CD4-positive, alpha-beta memory T cell (primary cell): ENCODE measurements around the gene KCNJ5. TPM values are rescaled to one million over a fixed set of nuclear protein-coding genes. Genes with fewer than 3 reads are reported as not detected.

Experiments used
- CTCF ChIA-PET: fragments of 350-600 bp; sonication (Branson Sonifier 250); formaldehyde crosslinking; loops from one replicate; lab custom pipeline; 2021; ENCODE audit warnings: inconsistent platforms; ENCODE audit not compliant: partially characterized antibody; lab: Charles Lee
- POLR2A ChIA-PET: fragments of 350-600 bp; sonication (Branson Sonifier 250); formaldehyde crosslinking; loops from one replicate; lab custom pipeline; 2021; ENCODE audit not compliant: partially characterized antibody; lab: Charles Lee
- DNase-seq, 5 donors: peaks; one replicate each; pipeline versions ENCODE4 v3.0.0 to v3.0.0-alpha.2; 2020 to 2022; ENCODE audit warnings: mixed read lengths in 1 of 5
- H3K27ac ChIP-seq: one replicate; pipeline ENCODE4 v1.7.0; 2013; ENCODE audit warnings: low read depth, low read length
- H3K27me3 ChIP-seq: 2 replicates; pipeline ENCODE4 v1.7.0; 2013; ENCODE audit warnings: mild to moderate bottlenecking, low read length, moderate library complexity; ENCODE audit not compliant: insufficient read depth
- H3K36me3 ChIP-seq: 2 replicates; pipeline ENCODE4 v1.7.0; 2013; ENCODE audit warnings: mild to moderate bottlenecking, low read length, moderate library complexity; ENCODE audit not compliant: insufficient read depth
- H3K4me1 ChIP-seq: 2 replicates; pipeline ENCODE4 v1.7.0; 2013; ENCODE audit warnings: mild to moderate bottlenecking, low read length, moderate library complexity; ENCODE audit not compliant: insufficient read depth
- H3K4me3 ChIP-seq, 2 donors: one replicate each; pipeline ENCODE4 v1.7.0; 2013; ENCODE audit warnings: low read length in 2 of 2, mild to moderate bottlenecking in 1 of 2
- H3K9me3 ChIP-seq, 2 donors: one replicate each; pipeline ENCODE4 v1.7.0; 2013; ENCODE audit warnings: low read length in 2 of 2, control low read depth in 1 of 2; ENCODE audit not compliant: control insufficient read depth in 1 of 2
- H3K27ac Mint-ChIP-seq, 7 donors: one replicate each; pipeline ENCODE4 v1.8.0; 2020 to 2021; ENCODE audit warnings: mixed read lengths in 7 of 7, mild to moderate bottlenecking in 6 of 7, inconsistent platforms in 3 of 7, moderate library complexity in 3 of 7
- H3K27me3 Mint-ChIP-seq, 2 donors: one replicate each; pipeline ENCODE4 v1.8.0; 2020 to 2021; ENCODE audit warnings: mixed read lengths in 2 of 2
- H3K36me3 Mint-ChIP-seq, 2 donors: one replicate each; pipeline ENCODE4 v1.8.0; 2020 to 2021; ENCODE audit warnings: mixed read lengths in 2 of 2, inconsistent platforms in 1 of 2, mild to moderate bottlenecking in 1 of 2
- H3K4me1 Mint-ChIP-seq, 4 donors: one replicate each; pipeline ENCODE4 v1.8.0; 2020 to 2021; ENCODE audit warnings: mixed read lengths in 4 of 4, mild to moderate bottlenecking in 1 of 4
- H3K4me3 Mint-ChIP-seq, 8 donors: one replicate each; pipeline ENCODE4 v1.8.0; 2020 to 2021; ENCODE audit warnings: mixed read lengths in 8 of 8, mild to moderate bottlenecking in 7 of 8, moderate library complexity in 6 of 8, inconsistent platforms in 3 of 8
- H3K9me3 Mint-ChIP-seq, 8 donors: one replicate each; pipeline ENCODE4 v1.8.0; 2020 to 2021; ENCODE audit warnings: mixed read lengths in 8 of 8, mild to moderate bottlenecking in 5 of 8, inconsistent platforms in 3 of 8, moderate library complexity in 1 of 8
- intact Hi-C: fragments of 100-400 bp; cut with micrococcal nuclease; formaldehyde crosslinking; loops from one replicate; pipeline ENCODE4 v1.15.1; 2023
- polyA plus RNA-seq, 2 donors: library from polyadenylated mRNA; unstranded; fragments of 300-500 nt; fragmentation: Illumina TruSeq; gene quantifications; one replicate each; pipeline ENCODE4 v1.2.3, GENCODE V29; 2021
- total RNA-seq, 2 experiments: library from RNA; stranded (reverse); gene quantifications; one replicate each; pipeline ENCODE4 v1.2.3, GENCODE V29; 2021

KCNJ5 gene
- total and polyA plus RNA-seq, 4 experiments from 2014 or later = 0.23 to 0.33 TPM; not detected in 2

DNA sequence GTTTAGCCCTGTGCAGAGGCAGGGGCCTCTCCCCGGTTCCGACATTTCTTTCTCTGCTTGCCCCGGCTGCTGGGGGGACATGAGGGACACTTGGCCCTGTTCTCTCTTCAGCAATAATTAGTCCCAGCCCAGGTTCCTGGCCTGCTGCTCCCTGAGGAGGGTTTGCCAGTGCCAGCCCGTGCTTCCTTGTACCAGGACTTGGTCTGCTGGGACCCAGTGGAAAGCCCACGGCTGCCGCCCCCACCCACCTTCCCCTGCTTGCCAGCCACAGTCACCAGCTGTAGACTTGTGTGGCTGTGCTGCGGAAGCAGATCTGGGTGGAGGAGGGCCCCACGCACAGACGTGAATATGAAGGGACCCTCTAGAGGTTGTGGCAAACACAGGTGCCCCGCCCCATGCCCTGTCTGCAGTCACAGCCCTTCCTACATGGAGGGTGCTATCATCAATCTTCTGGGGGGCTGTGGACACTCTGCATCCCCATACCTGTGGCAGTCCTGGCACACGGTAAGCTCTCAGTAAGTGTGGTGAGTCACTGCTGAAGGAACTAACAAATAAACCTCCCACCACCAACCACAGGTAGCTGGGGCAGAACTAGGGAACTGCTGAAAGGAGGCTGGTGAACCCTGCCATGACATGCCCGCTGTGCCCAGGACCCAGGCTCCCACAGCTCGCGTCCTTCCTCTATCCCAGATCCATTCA lies 50.6 kb downstream of the KCNJ5 start:
- Mint-ChIP-seq H3K4me1 (no peaks in the 10 kb centered on the region), H3K9me3 (no peaks in the 10 kb centered on the region), H3K36me3 (no peaks in the 10 kb centered on the region), H3K27ac (no peak overlapping the region), H3K4me3 (no peak overlapping the region), H3K27me3 (peaks cover 11 to 12% of the 10 kb centered on the region in 2 donors)
- H3K27me3 ChIP-seq = no peaks in the 10 kb centered on the region
- DNase-seq = no peak
- intact Hi-C loops = no loop called here
- no peak overlapping the region for H3K27ac ChIP-seq
- H3K36me3 ChIP-seq = no peaks in the 10 kb centered on the region
- no peaks in the 10 kb centered on the region for H3K4me1 ChIP-seq
- H3K9me3 ChIP-seq = no peaks in the 10 kb centered on the region
- CTCF ChIA-PET = interaction anchor here (0.9 to 1.2 kb wide), 2 partner anchors 15 kb away, joined by 3 read pairs; no protein-coding TSS in a partner anchor
- no peak overlapping the region for H3K4me3 ChIP-seq
- POLR2A ChIA-PET = no interaction called here

DNA sequence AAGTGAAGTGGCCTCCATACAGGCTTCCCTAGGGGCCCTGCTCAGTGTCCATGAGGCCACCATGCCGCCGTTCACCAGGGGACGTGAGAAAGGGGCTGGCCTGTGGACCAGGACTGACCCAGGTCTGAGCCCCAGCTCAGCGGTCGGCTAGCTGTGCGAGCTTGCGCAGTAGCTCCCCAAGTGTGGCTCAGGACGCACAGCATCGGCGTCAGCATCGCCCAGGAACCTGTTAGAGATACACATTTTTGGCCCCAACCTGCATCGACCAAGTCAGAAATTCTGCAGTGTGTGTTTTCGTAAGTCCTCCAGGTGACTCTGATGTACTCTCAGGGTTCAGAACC lies 51.1 kb downstream of the KCNJ5 start:
- CTCF ChIA-PET = interaction anchor here (0.9 kb wide), 1 partner anchor 15 kb away, joined by 3 read pairs; no protein-coding TSS in a partner anchor
- Mint-ChIP-seq H3K9me3 (no peaks in the 10 kb centered on the region), H3K27me3 (peaks cover 11 to 12% of the 10 kb centered on the region in 2 donors), H3K4me1 (no peaks in the 10 kb centered on the region), H3K4me3 (no peak overlapping the region), H3K27ac (no peak overlapping the region), H3K36me3 (no peaks in the 10 kb centered on the region)
- Histone ChIP-seq H3K27ac (no peak overlapping the region), H3K36me3 (no peaks in the 10 kb centered on the region), H3K4me1 (no peaks in the 10 kb centered on the region), H3K4me3 (no peak overlapping the region), H3K9me3 (no peaks in the 10 kb centered on the region), H3K27me3 (no peaks in the 10 kb centered on the region)
- intact Hi-C loops = no loop called here
- DNase-seq = no peak
- POLR2A ChIA-PET = no interaction called here

DNA sequence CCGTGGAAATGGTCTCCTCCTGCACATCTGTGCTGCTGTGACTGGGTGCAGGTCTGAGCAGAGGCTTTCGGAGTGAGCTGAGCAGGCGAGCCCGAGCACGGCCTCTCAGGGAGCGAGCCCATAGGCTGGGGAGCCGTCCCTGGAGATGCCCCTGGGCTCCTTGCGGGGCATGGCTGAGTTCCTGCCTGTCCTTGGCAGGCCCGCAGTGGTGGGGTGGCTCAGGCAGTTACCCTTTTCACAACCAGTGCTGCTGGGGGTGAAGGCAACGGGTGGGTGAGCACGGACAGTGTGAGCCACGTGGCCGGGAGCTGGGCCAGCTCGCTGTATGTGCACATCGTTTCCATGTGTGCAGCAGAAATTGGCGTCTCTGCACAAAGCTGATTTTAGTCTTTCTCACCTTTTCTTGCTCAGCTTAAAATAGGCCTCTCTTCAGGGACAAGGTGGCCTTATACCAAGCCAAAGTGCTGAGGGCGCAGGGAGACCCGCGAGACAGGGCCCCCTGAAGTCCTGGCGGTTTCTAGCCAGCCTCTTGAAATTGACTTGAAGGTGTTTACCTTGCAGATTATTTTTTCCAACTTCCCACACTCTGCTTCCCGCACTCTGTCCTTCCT lies 51.8 kb downstream of the KCNJ5 start, which contains the start of gene TP53AIP1:
TSS of gene TP53AIP1 (minus strand) at position 55 of the 611 bp plus-strand sequence. CDS start 5,053 bp downstream, outside the sequence.
- H3K4me1 ChIP-seq = no peaks in the 10 kb centered on the region
- Mint-ChIP-seq H3K9me3 (no peaks in the 10 kb centered on the region), H3K4me3 (no peak within 1 kb of the TSS), H3K27me3 (peaks cover 12 to 14% of the 10 kb centered on the region in 2 donors), H3K36me3 (no peaks in the 10 kb centered on the region), H3K4me1 (no peaks in the 10 kb centered on the region), H3K27ac (no peak within 1 kb of the TSS)
- no peak within 1 kb of the TSS for H3K4me3 ChIP-seq
- no peaks in the 10 kb centered on the region for H3K9me3 ChIP-seq
- H3K27me3 ChIP-seq = no peaks in the 10 kb centered on the region
- no peaks in the 10 kb centered on the region for H3K36me3 ChIP-seq
- H3K27ac ChIP-seq = no peak within 1 kb of the TSS
- CTCF ChIA-PET = interaction anchor here (1.0 to 1.6 kb wide), 2 partner anchors 14 to 771 kb away, joined by 4 to 8 read pairs; no protein-coding TSS in a partner anchor
- intact Hi-C loops = no loop called here
- DNase-seq = no peak
- POLR2A ChIA-PET = no interaction called here

- Histone ChIP-seq H3K27me3 (no peaks in the 10 kb centered on the region), H3K4me1 (no peaks in the 10 kb centered on the region), H3K27ac (no peak overlapping the region), H3K9me3 (no peaks in the 10 kb centered on the region), H3K4me3 (no peak overlapping the region), H3K36me3 (no peaks in the 10 kb centered on the region)
- CTCF ChIA-PET = interaction anchor here (1.0 to 1.6 kb wide), 3 partner anchors 13 to 1100 kb away, joined by 3 to 8 read pairs (median 4); no protein-coding TSS in a partner anchor
- no peaks in the 10 kb centered on the region for H3K9me3 Mint-ChIP-seq
- H3K4me1 Mint-ChIP-seq = no peaks in the 10 kb centered on the region
- DNase-seq = no peak
- intact Hi-C loops = no loop called here
- H3K27me3 Mint-ChIP-seq = peaks cover 12 to 17% of the 10 kb centered on the region in 2 donors
- H3K36me3 Mint-ChIP-seq = no peaks in the 10 kb centered on the region
- H3K4me3 Mint-ChIP-seq = no peak overlapping the region
- POLR2A ChIA-PET = no interaction called here
- H3K27ac Mint-ChIP-seq = no peak overlapping the region
Observed at GRCh38 chr11:128943428-128943976, 52.3 kb downstream of the KCNJ5 start.

- H3K27me3 Mint-ChIP-seq = peaks cover 16 to 17% of the 10 kb centered on the region in 2 donors
- H3K4me1 Mint-ChIP-seq = no peaks in the 10 kb centered on the region
- Histone ChIP-seq H3K27me3 (no peaks in the 10 kb centered on the region), H3K4me3 (no peak overlapping the region), H3K4me1 (no peaks in the 10 kb centered on the region), H3K27ac (no peak overlapping the region), H3K9me3 (no peaks in the 10 kb centered on the region), H3K36me3 (no peaks in the 10 kb centered on the region)
- H3K4me3 Mint-ChIP-seq = no peak overlapping the region
- H3K27ac Mint-ChIP-seq = no peak overlapping the region
- H3K9me3 Mint-ChIP-seq = no peaks in the 10 kb centered on the region
- H3K36me3 Mint-ChIP-seq = no peaks in the 10 kb centered on the region
- ChIA-PET POLR2A (no interaction called here), CTCF (interaction anchor here (4.0 kb wide), 1 partner anchor 11 kb away, joined by 29 read pairs; no protein-coding TSS in a partner anchor)
- DNase-seq = no peak
- intact Hi-C loops = no loop called here
Observed at GRCh38 chr11:128946648-128947047, 55.5 kb downstream of the KCNJ5 start.

DNA sequence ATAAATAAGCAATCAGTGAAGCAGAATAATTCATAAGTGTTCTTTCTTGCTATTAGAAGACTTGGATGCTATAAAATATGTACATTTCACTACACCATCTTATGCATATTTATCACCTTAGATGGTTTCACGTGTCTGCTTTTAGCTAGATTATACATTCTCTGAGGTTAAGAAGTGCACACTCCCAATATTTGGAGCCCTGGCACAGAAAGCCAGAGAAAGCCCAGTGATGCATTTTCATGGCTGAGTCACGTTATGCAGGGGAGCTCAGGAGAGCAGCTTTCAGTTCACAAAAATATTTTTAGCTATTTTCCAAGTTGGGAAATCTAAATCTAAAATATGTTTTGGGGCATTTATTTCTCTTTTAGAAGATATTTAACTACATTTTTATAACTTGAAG lies 56.6 kb downstream of the KCNJ5 start:
- ChIA-PET POLR2A (no interaction called here), CTCF (interaction anchor here (4.0 to 5.7 kb wide), 2 partner anchors 10 to 63 kb away, joined by 29 to 32 read pairs; no protein-coding TSS in a partner anchor)
- Histone ChIP-seq H3K27me3 (no peaks in the 10 kb centered on the region), H3K4me3 (no peak overlapping the region), H3K27ac (no peak overlapping the region), H3K4me1 (no peaks in the 10 kb centered on the region), H3K36me3 (no peaks in the 10 kb centered on the region), H3K9me3 (no peaks in the 10 kb centered on the region)
- no peak for DNase-seq
- intact Hi-C loops = no loop called here
- Mint-ChIP-seq H3K27me3 (peaks cover 12 to 16% of the 10 kb centered on the region in 2 donors), H3K9me3 (no peaks in the 10 kb centered on the region), H3K4me1 (no peaks in the 10 kb centered on the region), H3K4me3 (no peak overlapping the region), H3K27ac (peak overlapping the region in 1 of 7 donors; percentile 39), H3K36me3 (no peaks in the 10 kb centered on the region)

DNA sequence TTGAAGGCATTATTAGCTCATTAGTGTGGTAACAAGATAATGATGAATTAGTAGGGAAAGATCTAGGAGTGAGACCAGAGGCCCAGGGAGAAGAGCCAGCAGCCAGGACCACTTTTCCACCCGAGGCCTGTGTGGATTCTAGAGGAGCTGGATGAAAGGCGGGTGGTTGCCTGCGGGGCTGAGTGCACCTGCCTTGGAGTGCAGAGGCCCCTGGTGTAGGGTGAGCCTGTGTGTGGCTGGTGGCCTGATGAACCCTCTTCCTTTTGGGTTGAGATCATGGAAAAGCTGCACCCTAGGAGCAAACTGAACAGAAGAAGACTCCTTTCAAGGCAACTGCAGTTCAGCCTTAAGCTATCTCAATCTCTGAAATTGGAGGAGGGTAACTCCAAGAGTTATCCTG lies 57.4 kb downstream of the KCNJ5 start:
- Mint-ChIP-seq H3K27me3 (peaks cover 12 to 13% of the 10 kb centered on the region in 2 donors), H3K4me3 (no peak overlapping the region), H3K27ac (no peak overlapping the region), H3K36me3 (no peaks in the 10 kb centered on the region), H3K4me1 (no peaks in the 10 kb centered on the region), H3K9me3 (no peaks in the 10 kb centered on the region)
- POLR2A ChIA-PET = no interaction called here
- Histone ChIP-seq H3K36me3 (no peaks in the 10 kb centered on the region), H3K9me3 (no peaks in the 10 kb centered on the region), H3K27me3 (no peaks in the 10 kb centered on the region), H3K4me3 (no peak overlapping the region), H3K27ac (no peak overlapping the region), H3K4me1 (no peaks in the 10 kb centered on the region)
- CTCF ChIA-PET = interaction anchor here (1.0 to 5.7 kb wide), 3 partner anchors 9 to 64 kb away, joined by 3 to 32 read pairs (median 29); no protein-coding TSS in a partner anchor
- DNase-seq = no peak
- intact Hi-C loops = no loop called here
